ENCODE measurements around the gene U2SURP.

DNA sequence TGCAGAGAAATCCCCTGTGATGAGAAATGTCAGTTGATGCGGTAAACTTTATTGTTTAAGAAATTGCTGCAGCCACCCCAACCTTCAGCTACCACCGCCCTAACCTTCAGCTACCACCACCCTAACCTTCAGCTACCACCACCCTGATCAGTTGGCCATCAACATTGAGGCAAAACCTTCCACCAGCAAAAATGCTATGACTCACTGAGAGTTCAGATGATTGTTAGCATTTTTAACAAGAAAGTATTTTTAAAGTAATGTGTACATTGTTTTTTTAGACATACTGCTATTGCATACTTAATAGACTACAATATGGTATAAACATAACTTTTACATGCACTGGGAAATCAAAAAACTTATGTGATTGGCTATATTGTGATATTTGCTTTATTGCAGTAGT lies 30.0 kb downstream of the U2SURP start:
- TF ChIP-seq, protein P1, sequence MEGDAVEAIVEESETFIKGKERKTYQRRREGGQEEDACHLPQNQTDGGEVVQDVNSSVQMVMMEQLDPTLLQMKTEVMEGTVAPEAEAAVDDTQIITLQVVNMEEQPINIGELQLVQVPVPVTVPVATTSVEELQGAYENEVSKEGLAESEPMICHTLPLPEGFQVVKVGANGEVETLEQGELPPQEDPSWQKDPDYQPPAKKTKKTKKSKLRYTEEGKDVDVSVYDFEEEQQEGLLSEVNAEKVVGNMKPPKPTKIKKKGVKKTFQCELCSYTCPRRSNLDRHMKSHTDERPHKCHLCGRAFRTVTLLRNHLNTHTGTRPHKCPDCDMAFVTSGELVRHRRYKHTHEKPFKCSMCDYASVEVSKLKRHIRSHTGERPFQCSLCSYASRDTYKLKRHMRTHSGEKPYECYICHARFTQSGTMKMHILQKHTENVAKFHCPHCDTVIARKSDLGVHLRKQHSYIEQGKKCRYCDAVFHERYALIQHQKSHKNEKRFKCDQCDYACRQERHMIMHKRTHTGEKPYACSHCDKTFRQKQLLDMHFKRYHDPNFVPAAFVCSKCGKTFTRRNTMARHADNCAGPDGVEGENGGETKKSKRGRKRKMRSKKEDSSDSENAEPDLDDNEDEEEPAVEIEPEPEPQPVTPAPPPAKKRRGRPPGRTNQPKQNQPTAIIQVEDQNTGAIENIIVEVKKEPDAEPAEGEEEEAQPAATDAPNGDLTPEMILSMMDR (IDR thresholded peaks at IDR 0.05) = no peak
- TF ChIP-seq EZH2 (IDR thresholded peaks at IDR 0.05; ENCODE audit: borderline replicate concordance, insufficient read depth, low read depth, low read length, poor library complexity, severe bottlenecking) = no peak
